ENCODE data around the gene WWOX.

WWOX gene

DNA sequence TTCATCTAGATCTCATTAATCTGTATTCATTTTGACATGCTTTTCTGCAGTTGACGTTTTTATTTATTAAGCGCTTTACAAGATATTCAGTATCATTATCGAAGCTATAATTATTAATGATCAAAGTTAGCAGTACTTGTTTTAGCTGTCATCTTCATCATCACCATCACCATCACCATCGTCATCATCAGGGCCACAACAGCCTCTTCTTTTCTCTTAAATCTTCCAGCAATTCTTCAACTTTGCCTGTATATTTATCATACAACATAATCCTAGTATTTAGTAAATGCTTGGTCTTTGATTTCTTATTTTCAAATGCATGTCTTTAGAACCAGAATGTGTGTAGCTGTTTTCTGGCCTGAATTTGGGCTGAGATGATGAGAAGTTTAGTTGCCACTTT, 973.1 kb downstream of the WWOX start:
- TF ChIP-seq, protein P1, sequence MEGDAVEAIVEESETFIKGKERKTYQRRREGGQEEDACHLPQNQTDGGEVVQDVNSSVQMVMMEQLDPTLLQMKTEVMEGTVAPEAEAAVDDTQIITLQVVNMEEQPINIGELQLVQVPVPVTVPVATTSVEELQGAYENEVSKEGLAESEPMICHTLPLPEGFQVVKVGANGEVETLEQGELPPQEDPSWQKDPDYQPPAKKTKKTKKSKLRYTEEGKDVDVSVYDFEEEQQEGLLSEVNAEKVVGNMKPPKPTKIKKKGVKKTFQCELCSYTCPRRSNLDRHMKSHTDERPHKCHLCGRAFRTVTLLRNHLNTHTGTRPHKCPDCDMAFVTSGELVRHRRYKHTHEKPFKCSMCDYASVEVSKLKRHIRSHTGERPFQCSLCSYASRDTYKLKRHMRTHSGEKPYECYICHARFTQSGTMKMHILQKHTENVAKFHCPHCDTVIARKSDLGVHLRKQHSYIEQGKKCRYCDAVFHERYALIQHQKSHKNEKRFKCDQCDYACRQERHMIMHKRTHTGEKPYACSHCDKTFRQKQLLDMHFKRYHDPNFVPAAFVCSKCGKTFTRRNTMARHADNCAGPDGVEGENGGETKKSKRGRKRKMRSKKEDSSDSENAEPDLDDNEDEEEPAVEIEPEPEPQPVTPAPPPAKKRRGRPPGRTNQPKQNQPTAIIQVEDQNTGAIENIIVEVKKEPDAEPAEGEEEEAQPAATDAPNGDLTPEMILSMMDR (IDR thresholded peaks at IDR 0.05; ENCODE audit: control insufficient read depth, extremely low read depth, insufficient read depth) = no peak

DNA sequence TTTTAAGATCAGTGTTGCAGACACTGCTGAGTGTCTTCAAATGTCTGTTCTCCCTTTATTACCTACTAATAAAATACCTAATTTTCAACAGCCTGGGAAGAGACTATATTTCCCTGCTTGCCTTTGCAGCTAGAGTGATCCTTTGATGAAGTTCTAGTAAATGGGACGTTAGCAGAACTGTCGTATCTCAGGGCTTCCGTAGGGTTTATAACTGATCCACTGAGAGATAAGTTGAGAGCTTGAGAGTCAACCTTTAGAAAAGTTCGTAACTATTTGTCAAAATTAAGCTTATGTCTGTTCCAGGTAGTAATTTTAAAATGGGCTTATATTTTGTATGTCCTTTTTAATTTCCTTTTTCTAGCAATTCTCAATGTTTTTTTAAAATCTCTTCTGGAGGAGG, 974.1 kb downstream of the WWOX start:
- DNase-seq (ENCODE audit: low read depth) = no peak
- no peak overlapping the region for H3K4me3 ChIP-seq (ENCODE audit: low read depth, low read length)
- TF ChIP-seq, protein P1 (IDR thresholded peaks at IDR 0.05; ENCODE audit: control insufficient read depth, extremely low read depth, insufficient read depth) = no peak

More for the DNA sequence above, 973.1 kb downstream of the WWOX start:
- DNase-seq (ENCODE audit: low read depth) = no peak
- H3K4me3 ChIP-seq (ENCODE audit: low read depth, low read length) = no peak overlapping the region

DNA sequence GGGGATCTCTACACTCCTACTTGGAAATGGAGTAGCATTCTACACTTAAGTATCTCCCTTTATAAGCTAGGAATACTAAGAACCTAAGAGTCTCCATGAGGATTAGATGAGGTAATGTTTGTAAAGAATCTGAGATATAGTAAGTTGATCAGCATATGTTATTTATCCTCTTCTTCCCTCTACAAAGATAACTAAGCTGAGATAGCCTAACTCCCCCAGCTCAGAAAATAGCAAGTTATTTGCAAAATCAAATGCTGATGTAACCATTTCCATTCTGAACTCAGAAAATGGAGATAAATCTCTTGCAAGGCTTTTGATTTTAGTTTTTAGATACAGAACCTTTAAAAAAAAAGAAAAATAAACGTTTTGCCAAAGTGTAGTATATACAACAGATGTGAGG, 975.1 kb downstream of the WWOX start:
- DNase-seq (ENCODE audit: low read depth) = no peak
- TF ChIP-seq, protein P1 (IDR thresholded peaks at IDR 0.05; ENCODE audit: control insufficient read depth, extremely low read depth, insufficient read depth) = no peak
- H3K4me3 ChIP-seq (ENCODE audit: low read depth, low read length) = no peak overlapping the region

DNA sequence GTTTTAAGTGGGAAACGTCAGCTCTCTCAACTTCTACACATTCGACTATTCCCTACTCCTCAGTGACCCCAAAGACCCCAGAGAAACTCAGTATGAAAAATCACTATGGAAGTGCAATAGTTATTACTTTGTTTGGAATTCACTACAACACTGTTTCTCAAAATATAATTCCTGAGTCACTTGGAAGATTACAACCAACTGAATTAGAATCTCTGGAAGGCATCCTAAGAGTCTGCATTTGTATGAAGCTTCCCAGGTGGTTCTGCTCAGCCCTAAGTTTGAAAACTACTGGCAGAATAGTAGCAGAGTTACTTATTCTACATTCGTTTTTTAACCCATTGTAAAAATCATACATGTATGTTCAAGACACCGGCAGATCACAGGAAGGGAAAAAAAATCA, 975.5 kb downstream of the WWOX start:
- no peak for DNase-seq (ENCODE audit: low read depth)
- TF ChIP-seq, protein P1 (IDR thresholded peaks at IDR 0.05; ENCODE audit: control insufficient read depth, extremely low read depth, insufficient read depth) = no peak

DNA sequence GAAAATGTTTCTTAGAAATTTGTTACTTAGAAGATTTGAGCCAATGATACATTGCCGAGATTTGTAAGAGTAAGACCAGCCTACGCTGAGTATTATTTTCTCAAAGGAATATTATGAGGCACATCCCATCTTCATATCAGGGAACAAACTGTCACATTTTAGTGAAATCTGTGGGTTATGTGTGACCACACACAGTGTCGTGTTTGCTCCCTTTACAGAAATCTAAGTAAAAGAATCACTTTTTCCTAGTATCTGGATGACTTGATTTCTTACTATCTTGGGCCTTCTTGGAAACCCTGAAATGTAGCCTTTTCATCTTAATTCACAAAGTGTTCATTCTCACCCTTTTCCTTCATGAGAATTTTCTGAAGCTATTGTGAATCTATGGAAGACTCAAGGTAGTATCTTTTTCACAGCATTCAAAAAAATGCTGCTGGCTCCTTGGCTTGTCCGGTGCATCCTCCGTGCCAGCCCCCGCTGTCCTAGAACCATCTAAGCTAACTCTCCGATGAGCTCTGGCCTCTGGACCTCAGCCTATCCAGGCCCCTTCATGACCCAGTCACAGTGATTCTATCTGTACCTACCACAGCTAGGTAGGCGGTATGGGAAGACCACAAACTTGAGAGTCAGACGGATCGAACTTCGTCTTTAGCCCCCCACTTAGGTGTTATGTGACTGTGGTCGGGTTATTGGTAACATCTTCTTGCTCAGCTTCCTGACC, 976.8 kb downstream of the WWOX start:
- no peak for DNase-seq (ENCODE audit: low read depth)
- H3K4me3 ChIP-seq (ENCODE audit: low read depth, low read length) = no peak overlapping the region
- TF ChIP-seq, protein P1 (IDR thresholded peaks at IDR 0.05; ENCODE audit: control insufficient read depth, extremely low read depth, insufficient read depth) = no peak

More for the DNA sequence above, 975.5 kb downstream of the WWOX start:
- no peak overlapping the region for H3K4me3 ChIP-seq (ENCODE audit: low read depth, low read length)

DNA sequence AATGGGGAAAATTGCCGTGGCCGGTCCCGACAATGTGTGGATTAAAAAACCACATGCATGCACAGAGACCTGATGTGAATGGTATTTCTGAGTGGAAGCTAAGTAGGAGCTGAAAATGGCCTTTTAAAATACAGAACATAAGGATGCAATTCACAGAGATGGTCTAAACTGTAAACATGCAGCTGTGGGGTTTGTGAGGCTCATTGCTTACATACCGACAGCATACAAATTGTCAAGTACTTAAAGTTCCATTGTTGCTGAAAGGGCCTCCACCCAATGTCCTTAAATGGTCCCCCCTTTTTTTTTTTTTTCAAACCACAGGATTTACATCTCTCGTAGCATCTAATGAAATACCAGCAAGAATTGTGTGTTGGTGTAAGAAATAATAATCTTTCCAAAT, 977.9 kb downstream of the WWOX start:
- H3K4me3 ChIP-seq (ENCODE audit: low read depth, low read length) = no peak overlapping the region
- TF ChIP-seq, protein P1 (IDR thresholded peaks at IDR 0.05; ENCODE audit: control insufficient read depth, extremely low read depth, insufficient read depth) = no peak
- DNase-seq (ENCODE audit: low read depth) = no peak

Data from LNCaP clone FGC (cell line).